T-cell (primary cell): Measurements from ENCODE around the gene PLAU. TPM values are rescaled to one million over a fixed set of nuclear protein-coding genes. Genes with fewer than 3 reads are reported as not detected.

ENCODE experiments used
- ATAC-seq, 4 experiments: fragments of 200-7000 bp in 3 of 4; fragments of 150-1000 bp in 1 of 4; cut with Tn5 transposase; replicated peaks in 1 of 4; 1 replicate in 3 of 4; 2 replicates in 1 of 4; pipeline ENCODE4 v1.10.0; 2021; ENCODE audit warnings: moderate library complexity in 3 of 4, mild to moderate bottlenecking in 2 of 4, moderate number of reproducible peaks in 1 of 4
- CTCF ChIA-PET, 2 donors: fragments of 300-600 bp; sonication (Branson Sonifier 250); formaldehyde crosslinking; loops; one replicate each; lab custom pipeline; 2022; ENCODE audit warnings: antibody characterized with exemption in 2 of 2; lab: Charles Lee
- POLR2A ChIA-PET, 2 donors: fragments of 300-600 bp; sonication (Branson Sonifier 250); formaldehyde crosslinking; loops; one replicate each; lab custom pipeline; 2022; ENCODE audit warnings: antibody characterized with exemption in 2 of 2; lab: Charles Lee
- DNase-seq, 35 experiments: peaks; one replicate each; pipeline versions ENCODE4 v3.0.0 to v3.0.0-alpha.2; 2013 to 2023
- H3K27ac ChIP-seq: one replicate; pipeline ENCODE4 v1.5.1; 2013; ENCODE audit warnings: low read length
- H3K27me3 ChIP-seq, 2 experiments: replicated peaks in 1 of 2; 1 replicate in 1 of 2; 2 replicates in 1 of 2; pipeline versions ENCODE4 v1.6.1 to v1.7.0; 2013; ENCODE audit warnings: low read length in 1 of 2, mixed read lengths in 1 of 2; ENCODE audit not compliant: control insufficient read depth in 2 of 2, insufficient read depth in 2 of 2; ENCODE audit errors: extremely low read depth in 1 of 2
- H3K36me3 ChIP-seq, 2 donors: 1 replicate in 1 of 2; 2 replicates in 1 of 2; pipeline versions ENCODE4 v1.6.1 to v1.7.0; 2013; ENCODE audit warnings: low read length in 1 of 2; ENCODE audit not compliant: control insufficient read depth in 2 of 2, insufficient read depth in 1 of 2; ENCODE audit errors: extremely low read depth in 1 of 2
- H3K4me1 ChIP-seq, 2 experiments: 1 replicate in 1 of 2; 2 replicates in 1 of 2; pipeline versions ENCODE4 v1.6.1 to v1.7.0; 2013; ENCODE audit warnings: low read length in 2 of 2, mixed read lengths in 1 of 2; ENCODE audit not compliant: insufficient read depth in 2 of 2, control insufficient read depth in 1 of 2; ENCODE audit errors: extremely low read depth in 1 of 2
- H3K4me3 ChIP-seq, 2 donors: 1 replicate in 1 of 2; 2 replicates in 1 of 2; pipeline versions ENCODE4 v1.5.1 to v1.7.0; 2013; ENCODE audit warnings: mild to moderate bottlenecking in 2 of 2, low read length in 1 of 2, moderate library complexity in 1 of 2; ENCODE audit not compliant: control insufficient read depth in 1 of 2; ENCODE audit errors: extremely low read depth in 1 of 2
- H3K9me3 ChIP-seq: 2 replicates; pipeline ENCODE4 v1.7.0; 2013
- H3K27ac Mint-ChIP-seq, 2 donors: one replicate each; pipeline ENCODE4 v1.8.0; 2020 to 2021; ENCODE audit warnings: mild to moderate bottlenecking in 2 of 2, mixed read lengths in 2 of 2
- H3K27me3 Mint-ChIP-seq, 2 donors: one replicate each; pipeline ENCODE4 v1.8.0; 2021 to 2022; ENCODE audit warnings: mixed read lengths in 2 of 2
- H3K36me3 Mint-ChIP-seq: one replicate; pipeline ENCODE4 v1.8.0; 2021; ENCODE audit warnings: mixed read lengths
- H3K4me1 Mint-ChIP-seq, 3 donors: one replicate each; pipeline ENCODE4 v1.8.0; 2020 to 2022; ENCODE audit warnings: mixed read lengths in 3 of 3, mild to moderate bottlenecking in 1 of 3
- H3K4me3 Mint-ChIP-seq, 3 donors: one replicate each; pipeline ENCODE4 v1.8.0; 2020 to 2022; ENCODE audit warnings: mild to moderate bottlenecking in 3 of 3, mixed read lengths in 3 of 3, moderate library complexity in 3 of 3
- H3K9me3 Mint-ChIP-seq, 3 donors: one replicate each; pipeline ENCODE4 v1.8.0; 2020 to 2022; ENCODE audit warnings: mixed read lengths in 3 of 3
- WGBS: methylation state at CpG from one replicate; pipeline ENCODE4 v1.1.5; 2013; ENCODE audit warnings: missing lambda C conversion rate; ENCODE audit not compliant: insufficient coverage; 5-methylcytosine and 5-hydroxymethylcytosine counted together
- total RNA-seq, 35 experiments: library from RNA in 6 of 35; stranded (reverse) in 6 of 35; fragments of 120-200 nt in 1 of 35; gene quantifications; one replicate each; pipeline versions ENCODE4 v1.2.1 to v1.2.4 and lab custom pipeline; 2013 to 2026

PLAU gene
- total RNA-seq, 5 donors from 2014 or later (not counting 1 experiment from before 2014, with no cell fraction given), result 0.63 to 1.1 (median 1.1) TPM; not detected in 2

- Histone ChIP-seq H3K9me3 (no peaks in the 10 kb centered on the region), H3K4me3 (no peak overlapping the region), H3K27ac (no peak overlapping the region), H3K4me1 (peaks cover 15 to 46% of the 10 kb centered on the region in 2 experiments), H3K27me3 (no peaks in the 10 kb centered on the region), H3K36me3 (no peaks in the 10 kb centered on the region)
- H3K27ac Mint-ChIP-seq, result peak overlapping the region in 1 of 2 donors; percentile 32
- H3K4me1 Mint-ChIP-seq, result peaks cover 41 to 52% (median 49%) of the 10 kb centered on the region in 3 donors
- no peaks in the 10 kb centered on the region for H3K27me3 Mint-ChIP-seq
- no CpG with 5 or more reads among the region's 2 CpGs for WGBS
- ATAC-seq (no peak), DNase-seq (no peak)
- no peaks in the 10 kb centered on the region for H3K36me3 Mint-ChIP-seq
- H3K4me3 Mint-ChIP-seq, result no peak overlapping the region
- CTCF ChIA-PET, result no interaction called here
- no peaks in the 10 kb centered on the region for H3K9me3 Mint-ChIP-seq
- POLR2A ChIA-PET, result interaction anchor here in 1 of 2 donors (0.6 kb wide), 1 partner anchor 42 kb away, joined by 3 read pairs; no protein-coding TSS in a partner anchor
Observed at GRCh38 chr10:73954737-73955136, 43.8 kb downstream of the PLAU start.

- no peaks in the 10 kb centered on the region for H3K27me3 ChIP-seq
- peaks cover 48 to 61% (median 54%) of the 10 kb centered on the region in 3 donors for H3K4me1 Mint-ChIP-seq
- peak overlapping the region; percentile 79 to 85 for H3K27ac Mint-ChIP-seq
- H3K4me1 ChIP-seq, result peaks cover 15 to 54% of the 10 kb centered on the region in 2 experiments
- H3K4me3 ChIP-seq, result no peak overlapping the region
- ATAC-seq (no peak), DNase-seq (no peak)
- peak overlapping the region; percentile 78 for H3K27ac ChIP-seq
- ChIA-PET CTCF (interaction anchor here (0.6 to 1.4 kb wide), 5 partner anchors 10 to 69 kb away, joined by 3 to 13 read pairs (median 5); no protein-coding TSS in a partner anchor), POLR2A (no interaction called here)
- H3K36me3 ChIP-seq, result no peaks in the 10 kb centered on the region
- H3K9me3 ChIP-seq, result no peaks in the 10 kb centered on the region
- no peaks in the 10 kb centered on the region for H3K36me3 Mint-ChIP-seq
- H3K9me3 Mint-ChIP-seq, result no peaks in the 10 kb centered on the region
- H3K27me3 Mint-ChIP-seq, result no peaks in the 10 kb centered on the region
- no CpG with 5 or more reads among the region's 2 CpGs for WGBS
- no peak overlapping the region for H3K4me3 Mint-ChIP-seq
Observed at GRCh38 chr10:73955719-73956118, 44.8 kb downstream of the PLAU start.

GRCh38 chr10:73956476-73957359 is 45.8 kb downstream of the PLAU start:
- DNase-seq, result peak in 30 of 35 experiments; percentile 4 to 66 (median 22)
- Histone ChIP-seq H3K27ac (peak overlapping the region; percentile 78), H3K9me3 (no peaks in the 10 kb centered on the region), H3K36me3 (no peaks in the 10 kb centered on the region), H3K4me1 (peaks cover 15 to 57% of the 10 kb centered on the region in 2 experiments), H3K27me3 (no peaks in the 10 kb centered on the region), H3K4me3 (peak overlapping the region; percentile 17 to 25)
- CTCF ChIA-PET, result interaction anchor here (0.5 to 1.5 kb wide), 14 partner anchors 11 to 210 kb away, joined by 3 to 13 read pairs (median 4); partner anchors contain the start of gene VCL (in 1 of the 2)
- 25% methylated on average over 4 of the region's 9 CpGs for WGBS
- POLR2A ChIA-PET, result interaction anchor here (0.6 kb wide), 3 partner anchors 111 to 1280 kb away, joined by 3 to 7 read pairs (median 6); no protein-coding TSS in a partner anchor
- Mint-ChIP-seq H3K27ac (peak overlapping the region; percentile 91 to 97), H3K4me3 (peak overlapping the region; percentile 47 to 70 (median 67)), H3K4me1 (peaks cover 48 to 61% (median 54%) of the 10 kb centered on the region in 3 donors), H3K27me3 (no peaks in the 10 kb centered on the region), H3K36me3 (no peaks in the 10 kb centered on the region), H3K9me3 (no peaks in the 10 kb centered on the region)
- peak; percentile 74 to 83 (median 79) for ATAC-seq

- peak overlapping the region; percentile 18 for H3K27ac ChIP-seq
- POLR2A ChIA-PET, result interaction anchor here in 1 of 2 donors (0.7 kb wide), 1 partner anchor 66 kb away, joined by 4 read pairs; no protein-coding TSS in a partner anchor
Observed at GRCh38 chr10:73959484-73960243, 48.7 kb downstream of the PLAU start.

GRCh38 chr10:73962386-73962785 is 51.5 kb downstream of the PLAU start:
- ChIA-PET POLR2A (no interaction called here), CTCF (interaction anchor here in 1 of 2 donors (0.7 kb wide), 1 partner anchor 51 kb away, joined by 4 read pairs; no protein-coding TSS in a partner anchor)
- Histone ChIP-seq H3K36me3 (no peaks in the 10 kb centered on the region), H3K4me3 (no peak overlapping the region), H3K9me3 (no peaks in the 10 kb centered on the region), H3K27me3 (no peaks in the 10 kb centered on the region), H3K27ac (no peak overlapping the region), H3K4me1 (peaks cover 3 to 44% of the 10 kb centered on the region in 2 experiments)
- H3K27ac Mint-ChIP-seq, result no peak overlapping the region
- H3K9me3 Mint-ChIP-seq, result no peaks in the 10 kb centered on the region
- 100% methylated on average over 1 of the region's 2 CpGs for WGBS
- DNase-seq, result no peak
- H3K4me3 Mint-ChIP-seq, result no peak overlapping the region
- H3K27me3 Mint-ChIP-seq, result no peaks in the 10 kb centered on the region
- H3K36me3 Mint-ChIP-seq, result no peaks in the 10 kb centered on the region
- H3K4me1 Mint-ChIP-seq, result peaks cover 22 to 30% (median 22%) of the 10 kb centered on the region in 3 donors
- no peak for ATAC-seq

More at GRCh38 chr10:73959484-73960243, 48.7 kb downstream of the PLAU start:
- Histone ChIP-seq H3K36me3 (no peaks in the 10 kb centered on the region), H3K27me3 (no peaks in the 10 kb centered on the region), H3K9me3 (no peaks in the 10 kb centered on the region), H3K4me1 (peaks cover 15 to 50% of the 10 kb centered on the region in 2 experiments), H3K4me3 (no peak overlapping the region)
- H3K9me3 Mint-ChIP-seq, result no peaks in the 10 kb centered on the region
- no peak overlapping the region for H3K4me3 Mint-ChIP-seq
- no peak for ATAC-seq
- DNase-seq, result no peak
- no peaks in the 10 kb centered on the region for H3K27me3 Mint-ChIP-seq
- H3K27ac Mint-ChIP-seq, result peak overlapping the region; percentile 61 to 93
- peaks cover 43 to 53% (median 47%) of the 10 kb centered on the region in 3 donors for H3K4me1 Mint-ChIP-seq
- CTCF ChIA-PET, result interaction anchor here in 1 of 2 donors (1.0 kb wide), 1 partner anchor 73 kb away, joined by 3 read pairs; no protein-coding TSS in a partner anchor
- H3K36me3 Mint-ChIP-seq, result no peaks in the 10 kb centered on the region
- WGBS, result 86% methylated on average over 6 of the region's 6 CpGs
